ENCODE measurements around the gene STEAP4.

Gene STEAP4

GRCh38 chr7:88306590-88307048 lies at the start of gene STEAP4:
TSS of gene STEAP4 (minus strand) at chr7:88306894. CDS start at chr7:88284269, 22,625 bp downstream.
- no peak within 1 kb of the TSS for H3K4me3 Mint-ChIP-seq
- peaks cover 14% of the 10 kb centered on the region for H3K27me3 Mint-ChIP-seq
- H3K36me3 Mint-ChIP-seq = no peaks in the 10 kb centered on the region
- no peak within 1 kb of the TSS for H3K27ac Mint-ChIP-seq
- no peaks in the 10 kb centered on the region for H3K9me3 Mint-ChIP-seq
- peaks cover 5% of the 10 kb centered on the region for H3K4me1 Mint-ChIP-seq

GRCh38 chr7:88355011-88355410 lies 48.3 kb upstream of the STEAP4 start:
- Mint-ChIP-seq H3K36me3 (no peaks in the 10 kb centered on the region), H3K4me1 (no peaks in the 10 kb centered on the region), H3K27me3 (peaks cover 4% of the 10 kb centered on the region), H3K4me3 (no peak overlapping the region), H3K27ac (no peak overlapping the region), H3K9me3 (no peaks in the 10 kb centered on the region)

GRCh38 chr7:88350118-88350517 lies 43.4 kb upstream of the STEAP4 start:
- Mint-ChIP-seq H3K4me1 (no peaks in the 10 kb centered on the region), H3K27me3 (peaks cover 4% of the 10 kb centered on the region), H3K4me3 (no peak overlapping the region), H3K27ac (no peak overlapping the region), H3K9me3 (no peaks in the 10 kb centered on the region), H3K36me3 (no peaks in the 10 kb centered on the region)

- no peak overlapping the region for H3K27ac Mint-ChIP-seq
- H3K36me3 Mint-ChIP-seq = no peaks in the 10 kb centered on the region
- H3K27me3 Mint-ChIP-seq = peaks cover 3% of the 10 kb centered on the region
- no peaks in the 10 kb centered on the region for H3K9me3 Mint-ChIP-seq
- H3K4me1 Mint-ChIP-seq = no peaks in the 10 kb centered on the region
- H3K4me3 Mint-ChIP-seq = no peak overlapping the region
Measured at GRCh38 chr7:88347517-88347916, 40.8 kb upstream of the STEAP4 start.

- H3K27me3 Mint-ChIP-seq = peaks cover 3% of the 10 kb centered on the region
- no peak overlapping the region for H3K27ac Mint-ChIP-seq
- H3K9me3 Mint-ChIP-seq = no peaks in the 10 kb centered on the region
- no peaks in the 10 kb centered on the region for H3K36me3 Mint-ChIP-seq
- H3K4me3 Mint-ChIP-seq = no peak overlapping the region
- H3K4me1 Mint-ChIP-seq = no peaks in the 10 kb centered on the region
Measured at GRCh38 chr7:88347090-88347489, 40.4 kb upstream of the STEAP4 start.

GRCh38 chr7:88346357-88346756 lies 39.7 kb upstream of the STEAP4 start:
- Mint-ChIP-seq H3K27ac (no peak overlapping the region), H3K36me3 (no peaks in the 10 kb centered on the region), H3K4me1 (no peaks in the 10 kb centered on the region), H3K9me3 (no peaks in the 10 kb centered on the region), H3K27me3 (peaks cover 5% of the 10 kb centered on the region), H3K4me3 (no peak overlapping the region)

GRCh38 chr7:88344956-88345832 lies 38.5 kb upstream of the STEAP4 start:
- H3K27me3 Mint-ChIP-seq = peaks cover 7% of the 10 kb centered on the region

GRCh38 chr7:88344271-88344670 lies 37.6 kb upstream of the STEAP4 start:
- H3K4me1 Mint-ChIP-seq = no peaks in the 10 kb centered on the region
- H3K27me3 Mint-ChIP-seq = peaks cover 7% of the 10 kb centered on the region
- H3K9me3 Mint-ChIP-seq = no peaks in the 10 kb centered on the region
- no peak overlapping the region for H3K27ac Mint-ChIP-seq
- no peak overlapping the region for H3K4me3 Mint-ChIP-seq
- H3K36me3 Mint-ChIP-seq = no peaks in the 10 kb centered on the region

More at GRCh38 chr7:88344956-88345832, 38.5 kb upstream of the STEAP4 start:
- no peak overlapping the region for H3K27ac Mint-ChIP-seq
- no peaks in the 10 kb centered on the region for H3K9me3 Mint-ChIP-seq
- no peaks in the 10 kb centered on the region for H3K36me3 Mint-ChIP-seq
- no peaks in the 10 kb centered on the region for H3K4me1 Mint-ChIP-seq
- no peak overlapping the region for H3K4me3 Mint-ChIP-seq

GRCh38 chr7:88339195-88339922 lies 32.7 kb upstream of the STEAP4 start:
- Mint-ChIP-seq H3K4me1 (no peaks in the 10 kb centered on the region), H3K4me3 (no peak overlapping the region), H3K27ac (no peak overlapping the region), H3K36me3 (no peaks in the 10 kb centered on the region), H3K27me3 (peaks cover 12% of the 10 kb centered on the region), H3K9me3 (no peaks in the 10 kb centered on the region)

GRCh38 chr7:88338503-88338902 lies 31.8 kb upstream of the STEAP4 start:
- Mint-ChIP-seq H3K9me3 (no peaks in the 10 kb centered on the region), H3K27me3 (peaks cover 12% of the 10 kb centered on the region), H3K36me3 (no peaks in the 10 kb centered on the region), H3K4me3 (no peak overlapping the region), H3K4me1 (no peaks in the 10 kb centered on the region), H3K27ac (no peak overlapping the region)

- H3K27ac Mint-ChIP-seq = no peak overlapping the region
- peaks cover 14% of the 10 kb centered on the region for H3K27me3 Mint-ChIP-seq
- H3K4me1 Mint-ChIP-seq = no peaks in the 10 kb centered on the region
- H3K4me3 Mint-ChIP-seq = no peak overlapping the region
- H3K36me3 Mint-ChIP-seq = no peaks in the 10 kb centered on the region
- no peaks in the 10 kb centered on the region for H3K9me3 Mint-ChIP-seq
Measured at GRCh38 chr7:88337572-88337971, 30.9 kb upstream of the STEAP4 start.

- Mint-ChIP-seq H3K27ac (no peak overlapping the region), H3K36me3 (no peaks in the 10 kb centered on the region), H3K4me3 (no peak overlapping the region), H3K9me3 (no peaks in the 10 kb centered on the region), H3K27me3 (peaks cover 14% of the 10 kb centered on the region), H3K4me1 (no peaks in the 10 kb centered on the region)
Measured at GRCh38 chr7:88331322-88331721, 24.6 kb upstream of the STEAP4 start.

- Mint-ChIP-seq H3K36me3 (no peaks in the 10 kb centered on the region), H3K9me3 (no peaks in the 10 kb centered on the region), H3K27me3 (peaks cover 6% of the 10 kb centered on the region), H3K27ac (no peak overlapping the region), H3K4me3 (no peak overlapping the region), H3K4me1 (no peaks in the 10 kb centered on the region)
Measured at GRCh38 chr7:88329532-88330463, 23.1 kb upstream of the STEAP4 start.

GRCh38 chr7:88328787-88329186 lies 22.1 kb upstream of the STEAP4 start:
- Mint-ChIP-seq H3K27ac (no peak overlapping the region), H3K36me3 (no peaks in the 10 kb centered on the region), H3K4me3 (no peak overlapping the region), H3K27me3 (peaks cover 6% of the 10 kb centered on the region), H3K9me3 (no peaks in the 10 kb centered on the region), H3K4me1 (no peaks in the 10 kb centered on the region)

- H3K27me3 Mint-ChIP-seq = peaks cover 2% of the 10 kb centered on the region
- no peaks in the 10 kb centered on the region for H3K36me3 Mint-ChIP-seq
- H3K27ac Mint-ChIP-seq = no peak overlapping the region
- H3K4me3 Mint-ChIP-seq = no peak overlapping the region
- no peaks in the 10 kb centered on the region for H3K4me1 Mint-ChIP-seq
- no peaks in the 10 kb centered on the region for H3K9me3 Mint-ChIP-seq
Measured at GRCh38 chr7:88324699-88325098, 18.0 kb upstream of the STEAP4 start.
